Ishikawa (cell line): Measurements from ENCODE around the gene ANKRD30A.

Experiments used
- CEBPB ChIP-seq: IDR thresholded peaks from 2 replicates; pipeline ENCODE4 v1.6.1; 2012
- CREB1 ChIP-seq: IDR thresholded peaks from 2 replicates; pipeline ENCODE4 v1.6.1; 2012; ENCODE audit warnings: low read depth
- EGR1 ChIP-seq: IDR thresholded peaks from 2 replicates; pipeline ENCODE4 v1.6.1; 2012
- EP300 ChIP-seq: IDR thresholded peaks from 2 replicates; pipeline ENCODE4 v1.6.1; 2012; ENCODE audit warnings: borderline replicate concordance
- FOXM1 ChIP-seq: IDR thresholded peaks from 2 replicates; pipeline ENCODE4 v1.6.1; 2012; ENCODE audit warnings: low read depth, borderline replicate concordance
- NFIC ChIP-seq: IDR thresholded peaks from 2 replicates; pipeline ENCODE4 v1.6.1; 2012
- RAD21 ChIP-seq: IDR thresholded peaks from 2 replicates; pipeline ENCODE4 v1.6.1; 2012; ENCODE audit warnings: low read depth
- TAF1 ChIP-seq: IDR thresholded peaks from 2 replicates; pipeline ENCODE4 v1.6.1; 2012; ENCODE audit warnings: low read depth, mild to moderate bottlenecking
- TCF12 ChIP-seq: IDR thresholded peaks from 2 replicates; pipeline ENCODE4 v1.6.1; 2012; ENCODE audit warnings: low read depth
- YY1 ChIP-seq: IDR thresholded peaks from 2 replicates; pipeline ENCODE4 v1.6.1; 2012; ENCODE audit warnings: low read depth
- ZBTB7A ChIP-seq: IDR thresholded peaks from 2 replicates; pipeline ENCODE4 v1.6.1; 2012; ENCODE audit warnings: low read depth
- TF ChIP-seq, protein P1 (sequence below): IDR thresholded peaks from 2 replicates; pipeline ENCODE4 v1.6.1; 2012; ENCODE audit warnings: low read depth, mild to moderate bottlenecking
- TF ChIP-seq, protein P2 (sequence below): IDR thresholded peaks from 2 replicates; pipeline ENCODE4 v1.6.1; 2012
- TF ChIP-seq, protein P3 (sequence below): IDR thresholded peaks from 2 replicates; pipeline ENCODE4 v1.6.1; 2012

DNA sequence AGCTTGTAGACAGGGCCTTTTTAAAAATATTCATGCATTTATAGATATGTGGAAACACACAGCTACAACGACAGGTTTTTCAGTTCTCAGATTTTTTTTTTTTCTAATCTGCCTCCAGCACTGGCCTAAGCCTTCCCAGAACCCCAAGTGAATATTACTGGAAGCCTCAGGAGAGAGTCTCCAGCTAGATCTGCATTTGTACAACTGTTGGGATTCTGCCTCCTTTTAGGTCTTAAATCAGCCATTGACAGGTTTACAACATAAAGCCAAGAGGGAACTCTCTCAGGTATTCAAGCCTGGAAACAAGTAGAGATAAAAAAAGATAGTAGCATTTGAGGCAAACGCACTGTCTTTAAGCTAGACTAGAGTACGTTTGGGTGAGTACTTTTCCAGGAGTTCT is 275.8 kb downstream of the ANKRD30A start:
- TF ChIP-seq FOXM1 (no peak), TAF1 (no peak), CREB1 (no peak), EP300 (no peak), EGR1 (no peak), ZBTB7A (no peak), YY1 (no peak), CEBPB (no peak), TCF12 (no peak), RAD21 (no peak), NFIC (no peak)
- TF ChIP-seq, protein P1, sequence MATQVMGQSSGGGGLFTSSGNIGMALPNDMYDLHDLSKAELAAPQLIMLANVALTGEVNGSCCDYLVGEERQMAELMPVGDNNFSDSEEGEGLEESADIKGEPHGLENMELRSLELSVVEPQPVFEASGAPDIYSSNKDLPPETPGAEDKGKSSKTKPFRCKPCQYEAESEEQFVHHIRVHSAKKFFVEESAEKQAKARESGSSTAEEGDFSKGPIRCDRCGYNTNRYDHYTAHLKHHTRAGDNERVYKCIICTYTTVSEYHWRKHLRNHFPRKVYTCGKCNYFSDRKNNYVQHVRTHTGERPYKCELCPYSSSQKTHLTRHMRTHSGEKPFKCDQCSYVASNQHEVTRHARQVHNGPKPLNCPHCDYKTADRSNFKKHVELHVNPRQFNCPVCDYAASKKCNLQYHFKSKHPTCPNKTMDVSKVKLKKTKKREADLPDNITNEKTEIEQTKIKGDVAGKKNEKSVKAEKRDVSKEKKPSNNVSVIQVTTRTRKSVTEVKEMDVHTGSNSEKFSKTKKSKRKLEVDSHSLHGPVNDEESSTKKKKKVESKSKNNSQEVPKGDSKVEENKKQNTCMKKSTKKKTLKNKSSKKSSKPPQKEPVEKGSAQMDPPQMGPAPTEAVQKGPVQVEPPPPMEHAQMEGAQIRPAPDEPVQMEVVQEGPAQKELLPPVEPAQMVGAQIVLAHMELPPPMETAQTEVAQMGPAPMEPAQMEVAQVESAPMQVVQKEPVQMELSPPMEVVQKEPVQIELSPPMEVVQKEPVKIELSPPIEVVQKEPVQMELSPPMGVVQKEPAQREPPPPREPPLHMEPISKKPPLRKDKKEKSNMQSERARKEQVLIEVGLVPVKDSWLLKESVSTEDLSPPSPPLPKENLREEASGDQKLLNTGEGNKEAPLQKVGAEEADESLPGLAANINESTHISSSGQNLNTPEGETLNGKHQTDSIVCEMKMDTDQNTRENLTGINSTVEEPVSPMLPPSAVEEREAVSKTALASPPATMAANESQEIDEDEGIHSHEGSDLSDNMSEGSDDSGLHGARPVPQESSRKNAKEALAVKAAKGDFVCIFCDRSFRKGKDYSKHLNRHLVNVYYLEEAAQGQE = no peak
- TF ChIP-seq, protein P2, sequence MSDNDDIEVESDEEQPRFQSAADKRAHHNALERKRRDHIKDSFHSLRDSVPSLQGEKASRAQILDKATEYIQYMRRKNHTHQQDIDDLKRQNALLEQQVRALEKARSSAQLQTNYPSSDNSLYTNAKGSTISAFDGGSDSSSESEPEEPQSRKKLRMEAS = no peak
- TF ChIP-seq, protein P3, sequence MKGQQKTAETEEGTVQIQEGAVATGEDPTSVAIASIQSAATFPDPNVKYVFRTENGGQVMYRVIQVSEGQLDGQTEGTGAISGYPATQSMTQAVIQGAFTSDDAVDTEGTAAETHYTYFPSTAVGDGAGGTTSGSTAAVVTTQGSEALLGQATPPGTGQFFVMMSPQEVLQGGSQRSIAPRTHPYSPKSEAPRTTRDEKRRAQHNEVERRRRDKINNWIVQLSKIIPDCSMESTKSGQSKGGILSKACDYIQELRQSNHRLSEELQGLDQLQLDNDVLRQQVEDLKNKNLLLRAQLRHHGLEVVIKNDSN = no peak
